Muscle of leg (tissue), 11 donors: ENCODE measurements around the gene SLC19A1. TPM values are rescaled to one million over a fixed set of nuclear protein-coding genes. Genes with fewer than 3 reads are reported as not detected.

Experiments used
- DNase-seq: peaks from one replicate; pipeline ENCODE4 v3.0.0; 2013
- H3K27ac ChIP-seq: one replicate; pipeline ENCODE4 v1.5.1; 2013; ENCODE audit warnings: mild to moderate bottlenecking, low read length, control low read depth
- H3K27me3 ChIP-seq: one replicate; pipeline ENCODE4 v1.6.1; 2013; ENCODE audit warnings: low read length; ENCODE audit not compliant: control insufficient read depth, insufficient read depth
- H3K36me3 ChIP-seq: one replicate; pipeline ENCODE4 v1.6.1; 2013; ENCODE audit warnings: low read length; ENCODE audit not compliant: control insufficient read depth, insufficient read depth
- H3K4me1 ChIP-seq: one replicate; pipeline ENCODE4 v1.6.1; 2013; ENCODE audit warnings: low read length; ENCODE audit not compliant: control insufficient read depth, insufficient read depth
- H3K4me3 ChIP-seq: one replicate; pipeline ENCODE4 v1.5.1; 2013; ENCODE audit warnings: low read length, control low read depth
- H3K9me3 ChIP-seq: replicated peaks from 2 replicates; pipeline ENCODE4 v1.6.1; 2013; ENCODE audit warnings: low read depth, low read length; ENCODE audit not compliant: control insufficient read depth
- WGBS: methylation state at CpG from one replicate; pipeline ENCODE4 v1.1.5; 2013; ENCODE audit warnings: missing lambda C conversion rate; ENCODE audit not compliant: insufficient coverage; 5-methylcytosine and 5-hydroxymethylcytosine counted together
- polyA plus RNA-seq, 8 donors: library from polyadenylated mRNA; unstranded; fragments of 120-200 nt; gene quantifications; one replicate each; pipeline versions ENCODE4 v1.2.1 to v1.2.3, GENCODE V29; 2013; ENCODE audit warnings: inconsistent platforms in 1 of 8, low replicate concordance in 1 of 8; ENCODE audit not compliant: insufficient read length in 8 of 8, insufficient read depth in 1 of 8
- total RNA-seq: library from RNA; stranded (reverse); fragments of 120-200 nt; gene quantifications from one replicate; pipeline ENCODE4 v1.2.4, GENCODE V29; 2013

The SLC19A1 gene
- total and polyA plus RNA-seq, 9 donors, result 3.2 to 22.8 (median 12.8) TPM

DNA sequence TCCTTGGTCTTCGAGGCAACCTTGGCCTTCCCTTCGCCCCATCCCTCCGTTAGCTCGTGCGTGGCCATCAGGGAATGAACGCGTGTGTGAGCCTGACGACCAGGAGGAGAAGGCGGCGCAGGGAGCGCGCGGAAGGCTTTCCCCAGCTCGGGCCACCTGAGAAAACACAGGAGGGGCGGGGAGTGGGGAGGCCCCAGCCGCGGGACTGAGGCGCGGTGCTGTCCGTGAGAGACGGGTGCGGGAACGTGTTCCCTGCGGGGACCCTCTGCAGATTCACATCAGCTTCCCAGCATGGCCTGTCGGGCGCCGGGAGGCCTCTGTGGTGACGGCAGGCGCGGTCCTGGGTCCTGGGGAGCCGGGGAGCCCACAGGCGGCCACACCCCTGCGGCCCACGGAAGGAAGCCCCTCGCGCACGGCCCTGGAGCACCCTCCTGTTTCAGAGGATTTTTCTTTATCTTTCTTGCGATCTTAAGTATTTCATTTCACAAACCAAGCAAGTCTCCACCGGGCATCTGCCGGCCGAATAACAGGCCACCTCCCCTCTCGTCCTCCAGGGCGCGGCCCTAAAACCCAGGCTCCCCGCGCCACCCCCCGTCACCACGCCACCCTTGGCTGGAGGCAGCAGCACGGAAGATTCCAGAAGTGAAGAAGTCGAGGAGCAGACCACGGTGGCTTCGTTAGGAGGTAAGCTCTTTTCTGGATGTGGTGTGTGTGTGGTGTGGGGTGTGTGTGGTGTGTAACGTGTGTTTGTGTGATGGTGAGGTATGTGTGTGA is 66.3 kb downstream of the SLC19A1 start:
- WGBS, result 91% methylated on average over 40 of the region's 53 CpGs

DNA sequence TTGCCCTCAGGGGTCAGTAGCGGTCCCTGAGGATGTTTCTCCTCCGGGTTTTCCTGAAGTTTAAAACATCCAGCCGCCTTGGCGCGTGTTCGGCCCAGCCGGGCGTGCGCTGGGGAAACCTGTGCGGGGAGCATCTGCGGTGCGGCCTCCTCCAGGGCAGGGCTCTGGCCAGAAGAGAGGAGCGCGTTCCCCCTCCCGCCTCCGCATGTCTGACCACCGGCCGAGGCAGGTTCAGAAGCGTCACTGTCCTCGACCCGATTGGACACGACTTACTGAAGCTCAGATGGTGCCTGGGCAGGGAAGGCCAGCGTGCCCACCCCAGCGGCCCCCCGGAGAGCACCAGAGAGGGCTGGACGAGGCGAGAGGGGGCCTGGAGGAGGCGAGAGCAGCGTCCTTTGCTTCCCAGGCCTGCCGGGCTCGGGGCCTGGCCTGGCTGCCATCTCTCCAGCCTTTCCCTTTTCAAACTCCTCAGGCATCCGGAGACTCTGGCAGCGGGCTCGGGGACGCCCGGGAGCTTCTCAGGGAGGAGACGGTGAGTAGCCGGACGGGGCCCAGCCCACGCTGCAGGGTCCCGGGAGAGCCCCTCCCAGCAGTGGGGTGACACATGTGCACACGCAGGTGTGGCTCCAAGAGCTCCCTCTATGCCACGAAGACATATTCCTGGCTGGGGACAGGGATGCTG is 67.1 kb downstream of the SLC19A1 start:
- no peak overlapping the region for H3K27ac ChIP-seq
- WGBS, result 88% methylated on average over 42 of the region's 43 CpGs
- H3K4me3 ChIP-seq, result no peak overlapping the region
- peaks cover 36% of the 10 kb centered on the region for H3K4me1 ChIP-seq
- H3K9me3 ChIP-seq, result no peaks in the 10 kb centered on the region
- DNase-seq, result no peak
- H3K27me3 ChIP-seq, result no peaks in the 10 kb centered on the region
- peaks cover 36% of the 10 kb centered on the region for H3K36me3 ChIP-seq

More for the DNA sequence above, 66.3 kb downstream of the SLC19A1 start:
- H3K36me3 ChIP-seq, result peaks cover 38% of the 10 kb centered on the region
- no peaks in the 10 kb centered on the region for H3K27me3 ChIP-seq
- no peak overlapping the region for H3K27ac ChIP-seq
- H3K4me1 ChIP-seq, result peaks cover 31% of the 10 kb centered on the region
- H3K9me3 ChIP-seq, result no peaks in the 10 kb centered on the region
- H3K4me3 ChIP-seq, result no peak overlapping the region
- DNase-seq, result no peak

DNA sequence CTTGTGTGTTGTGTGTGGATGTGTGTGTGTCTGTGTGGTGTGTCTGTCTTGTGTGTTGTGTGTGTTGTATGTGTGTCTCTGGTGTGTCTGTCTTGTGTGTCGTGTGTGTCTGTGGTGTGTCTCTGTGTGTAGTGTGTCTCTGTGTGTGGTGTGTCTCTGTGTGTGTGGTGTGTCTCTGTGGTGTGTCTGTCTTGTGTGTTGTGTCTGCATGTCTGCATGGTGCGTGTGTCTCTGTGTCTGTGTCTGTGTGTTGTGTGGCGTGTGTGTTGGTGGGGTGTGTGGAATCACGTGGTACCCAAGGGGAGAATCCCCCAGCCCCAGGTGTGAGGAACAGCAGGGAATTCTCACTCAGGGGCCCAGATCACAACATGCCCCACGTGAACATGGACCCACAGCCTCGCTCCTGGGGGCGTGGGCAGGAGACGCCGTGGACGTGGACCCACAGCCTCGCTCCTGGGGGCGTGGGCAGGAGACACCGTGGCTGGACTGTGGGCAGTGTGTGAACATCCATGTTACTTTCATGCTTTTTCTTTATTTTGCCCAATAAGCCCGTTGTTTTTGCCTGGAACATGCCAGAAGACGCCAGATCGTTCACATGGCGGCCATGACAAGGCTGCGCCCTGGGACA is 67.8 kb downstream of the SLC19A1 start:
- H3K4me3 ChIP-seq, result no peak overlapping the region
- WGBS, result 96% methylated on average over 18 of the region's 18 CpGs
- DNase-seq, result no peak
- no peaks in the 10 kb centered on the region for H3K9me3 ChIP-seq
- peaks cover 34% of the 10 kb centered on the region for H3K36me3 ChIP-seq
- peaks cover 42% of the 10 kb centered on the region for H3K4me1 ChIP-seq
- H3K27ac ChIP-seq, result no peak overlapping the region
- H3K27me3 ChIP-seq, result no peaks in the 10 kb centered on the region

DNA sequence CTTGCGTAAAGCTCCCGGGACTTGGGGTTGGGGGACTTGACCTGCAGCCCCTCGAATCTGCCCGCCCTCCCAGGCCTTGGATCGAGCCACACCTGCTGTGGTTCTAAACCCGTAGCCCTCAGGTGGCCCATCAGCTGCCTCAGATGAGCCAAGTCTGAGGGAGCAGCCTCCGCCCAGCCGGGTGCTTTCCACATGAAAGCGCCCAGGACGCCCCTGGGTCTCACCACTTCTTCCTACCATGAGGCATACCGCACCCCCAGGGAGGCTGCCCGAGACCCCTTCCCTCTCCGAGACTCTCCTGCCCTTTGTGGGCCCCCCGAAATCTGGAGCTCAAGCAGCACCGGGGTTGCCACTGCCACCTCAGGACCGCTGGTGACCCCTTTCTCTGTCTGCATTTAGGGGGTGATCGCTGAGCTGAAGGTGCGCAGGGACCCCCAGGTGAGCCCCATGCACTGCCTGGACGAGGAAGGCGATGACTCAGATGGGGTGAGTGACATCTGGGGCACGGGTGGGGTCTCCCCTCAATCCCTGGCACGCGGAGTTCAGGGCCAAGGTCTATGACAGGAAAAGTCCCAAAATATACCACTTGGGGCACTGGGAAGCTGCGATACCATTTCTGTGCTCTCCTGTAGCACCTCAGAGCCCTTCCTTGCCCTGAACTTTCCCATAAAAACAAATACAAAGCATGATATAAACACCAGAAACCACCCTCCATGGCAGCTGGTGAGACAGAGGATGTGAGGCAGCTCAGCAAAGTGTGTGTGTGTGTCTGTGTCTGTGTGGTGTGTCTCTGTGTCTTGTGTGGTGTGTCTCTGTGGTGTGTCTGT is 68.5 kb downstream of the SLC19A1 start:
- H3K4me1 ChIP-seq, result peaks cover 43% of the 10 kb centered on the region

DNA sequence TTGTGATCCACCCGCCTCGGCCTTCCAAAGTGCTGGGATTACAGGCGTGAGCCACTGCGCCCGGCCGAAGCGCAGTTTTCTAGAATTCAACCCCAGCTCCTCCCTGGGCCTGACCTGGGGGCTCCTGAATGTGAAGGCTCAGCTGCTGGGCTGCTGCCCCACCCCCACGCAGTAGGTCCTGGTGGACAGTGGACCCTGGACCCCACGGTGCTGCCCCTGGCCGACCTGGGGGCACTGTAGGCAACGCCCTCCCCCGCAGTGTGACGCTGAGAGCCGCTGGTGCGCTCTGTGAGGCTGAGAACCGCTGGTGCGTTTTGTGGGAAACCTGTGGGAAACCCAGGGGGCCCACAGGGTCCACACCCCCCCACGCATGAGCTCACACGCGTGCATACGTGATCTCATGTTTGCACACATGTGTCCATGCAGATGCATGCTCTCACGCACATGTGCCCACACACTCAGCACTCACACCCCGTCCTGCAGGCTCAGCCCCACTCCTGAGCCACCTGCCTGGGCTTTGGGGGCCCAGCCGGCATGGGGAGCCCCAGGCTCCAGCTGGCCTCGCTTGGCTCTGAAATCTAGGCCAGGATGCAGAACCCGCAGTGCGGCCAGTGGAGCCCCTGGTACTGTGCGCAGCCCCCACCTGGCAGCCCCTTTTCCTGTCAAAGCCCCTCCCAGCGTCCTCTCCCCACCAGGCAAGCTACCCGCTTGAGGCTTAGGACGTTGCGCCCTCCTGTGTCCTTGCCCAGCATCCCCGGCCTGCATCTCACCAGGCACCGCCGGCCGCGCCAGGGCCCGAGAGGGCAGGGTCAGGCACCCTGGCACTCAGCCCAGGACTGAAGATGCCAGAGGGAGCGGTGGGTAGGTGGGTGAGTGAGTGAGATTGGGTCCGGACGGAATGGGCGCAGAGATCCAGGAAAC is 69.5 kb downstream of the SLC19A1 start:
- DNase-seq, result no peak
- peaks cover 41% of the 10 kb centered on the region for H3K4me1 ChIP-seq
- H3K4me3 ChIP-seq, result no peak overlapping the region
- 87% methylated on average over 36 of the region's 42 CpGs for WGBS
- H3K27ac ChIP-seq, result peak overlapping the region; percentile 86
- H3K9me3 ChIP-seq, result no peaks in the 10 kb centered on the region
- H3K27me3 ChIP-seq, result no peaks in the 10 kb centered on the region
- H3K36me3 ChIP-seq, result peaks cover 38% of the 10 kb centered on the region

More for the DNA sequence above, 68.5 kb downstream of the SLC19A1 start:
- H3K36me3 ChIP-seq, result peaks cover 34% of the 10 kb centered on the region
- H3K9me3 ChIP-seq, result no peaks in the 10 kb centered on the region
- no peaks in the 10 kb centered on the region for H3K27me3 ChIP-seq
- no peak for DNase-seq
- WGBS, result 95% methylated on average over 20 of the region's 24 CpGs
- H3K27ac ChIP-seq, result no peak overlapping the region
- no peak overlapping the region for H3K4me3 ChIP-seq

DNA sequence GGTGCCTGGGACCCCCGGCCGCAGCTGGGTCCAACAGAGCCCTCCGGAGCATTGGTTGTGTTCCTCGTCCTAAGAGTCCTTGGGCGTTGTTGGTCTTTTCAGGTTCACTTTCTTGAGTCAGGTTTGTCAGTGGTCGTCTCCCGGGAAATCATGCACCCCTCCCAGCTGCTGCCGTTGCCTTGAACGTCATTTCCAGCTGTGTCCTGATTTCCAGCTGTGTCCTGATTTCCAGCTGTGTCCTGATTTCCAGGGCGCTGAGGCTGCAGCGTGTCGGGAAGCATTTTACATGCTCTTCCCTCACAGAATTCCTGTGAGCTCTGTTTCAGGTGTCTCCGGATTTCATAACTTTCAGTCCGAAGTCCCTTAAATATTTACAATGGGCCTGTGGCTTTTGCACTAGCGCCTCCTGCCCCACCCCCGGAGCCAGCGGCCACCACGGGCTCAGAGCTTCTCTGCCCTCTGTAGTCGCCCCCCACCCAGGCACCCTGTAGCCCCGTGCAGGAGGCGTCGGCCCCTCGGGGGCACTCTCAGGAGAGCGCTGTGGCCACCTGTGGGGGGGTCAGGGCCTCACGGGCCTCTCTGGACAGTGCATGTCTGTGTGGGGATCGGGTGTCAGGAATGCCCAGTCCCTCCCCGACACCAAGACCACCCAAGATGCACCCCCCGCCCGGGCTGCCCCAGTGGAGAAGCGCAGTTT is 70.6 kb downstream of the SLC19A1 start:
- Histone ChIP-seq H3K27me3 (no peaks in the 10 kb centered on the region), H3K4me3 (no peak overlapping the region), H3K4me1 (peaks cover 48% of the 10 kb centered on the region), H3K27ac (peak overlapping the region; percentile 86), H3K36me3 (peaks cover 34% of the 10 kb centered on the region), H3K9me3 (no peaks in the 10 kb centered on the region)
- peak; percentile 98 for DNase-seq
- 13% methylated on average over 21 of the region's 30 CpGs for WGBS

DNA sequence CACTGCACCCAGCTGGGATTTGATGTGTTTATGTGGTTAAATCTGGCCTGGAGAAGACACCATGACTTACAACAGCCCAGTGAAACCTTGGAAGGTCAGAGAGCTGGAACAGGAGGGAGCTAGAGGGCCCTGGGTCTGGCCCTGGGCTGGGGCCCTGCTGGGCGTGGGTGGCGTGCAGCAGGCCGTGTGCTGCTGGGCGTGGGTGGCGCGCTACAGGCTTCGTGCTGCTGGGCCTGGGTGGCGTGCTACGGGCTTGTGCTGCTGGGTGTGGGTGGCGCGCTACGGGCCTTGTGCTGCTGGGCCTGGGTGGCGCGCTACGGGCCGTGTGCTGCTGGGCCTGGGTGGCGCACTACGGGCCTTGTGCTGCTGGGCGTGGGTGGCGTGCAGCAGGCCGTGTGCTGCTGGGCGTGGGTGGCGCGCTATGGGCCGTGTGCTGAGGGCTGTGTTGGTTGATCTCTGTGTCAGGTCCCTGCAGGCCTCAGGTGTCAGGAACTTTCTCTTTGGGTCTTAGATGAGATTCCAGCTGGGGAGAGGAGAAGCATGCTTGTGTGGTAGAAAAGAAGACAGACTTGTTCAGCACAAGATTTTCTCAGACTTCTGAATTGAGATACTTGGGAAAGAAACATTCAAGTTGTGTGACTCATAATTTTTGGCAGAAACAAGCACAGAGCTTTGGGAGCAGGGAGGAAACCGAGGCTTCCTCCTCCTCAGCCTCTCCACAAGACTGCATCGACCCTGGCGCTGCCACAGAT is 71.3 kb downstream of the SLC19A1 start:
- Histone ChIP-seq H3K36me3 (peaks cover 27% of the 10 kb centered on the region), H3K4me3 (no peak overlapping the region), H3K4me1 (peaks cover 55% of the 10 kb centered on the region), H3K27me3 (no peaks in the 10 kb centered on the region), H3K9me3 (no peaks in the 10 kb centered on the region), H3K27ac (peak overlapping the region; percentile 86)
- WGBS, result 24% methylated on average over 20 of the region's 28 CpGs
- DNase-seq, result peak; percentile 96

DNA sequence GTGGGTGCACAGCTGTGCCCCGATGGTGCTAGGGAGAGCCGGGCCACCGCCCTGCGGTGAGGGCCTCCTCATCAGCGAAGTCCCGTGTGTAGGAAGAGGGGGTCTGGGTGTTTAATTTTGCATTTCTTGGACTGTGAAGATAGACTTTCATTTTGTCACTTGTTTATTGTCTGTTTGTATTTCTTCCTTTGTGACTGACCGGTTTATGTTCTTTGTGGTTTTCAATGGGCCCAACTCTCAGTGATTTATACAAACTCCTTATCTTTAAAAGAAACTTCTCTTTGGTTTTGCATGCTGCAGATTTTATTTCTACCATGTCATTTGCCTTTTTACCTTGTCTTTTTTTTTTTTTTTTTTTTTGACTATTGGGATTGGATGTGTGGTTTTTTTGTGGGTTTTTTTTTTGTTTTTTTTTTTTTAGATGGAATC is 72.1 kb downstream of the SLC19A1 start:
- H3K27ac ChIP-seq, result peak overlapping the region; percentile 55
- peaks cover 62% of the 10 kb centered on the region for H3K4me1 ChIP-seq

More for the DNA sequence above, 72.1 kb downstream of the SLC19A1 start:
- Histone ChIP-seq H3K9me3 (no peaks in the 10 kb centered on the region), H3K4me3 (no peak overlapping the region), H3K36me3 (peaks cover 20% of the 10 kb centered on the region), H3K27me3 (no peaks in the 10 kb centered on the region)
- no peak for DNase-seq
- no CpG with 5 or more reads among the region's 7 CpGs for WGBS
